HG02973 (cell line): ENCODE data around the gene DLEC1.
A peak's percentile ranks its signal among the peaks of the same experiment; 100 is the strongest.

Experiments used
- ATAC-seq: cut with Tn5 transposase; IDR thresholded peaks from one replicate; pipeline ENCODE4 v1.9.1; 2021; ENCODE audit warnings: moderate library complexity; ENCODE audit not compliant: unreplicated experiment

DLEC1 gene

GRCh38 chr3:38102444-38102814 lies 63.4 kb downstream of the DLEC1 start:
- no peak for ATAC-seq

GRCh38 chr3:38105525-38105924 lies 66.5 kb downstream of the DLEC1 start:
- ATAC-seq: no peak

GRCh38 chr3:38107911-38108648 lies 69.1 kb downstream of the DLEC1 start:
- no peak for ATAC-seq

- no peak for ATAC-seq
Observed at GRCh38 chr3:38108649-38109579, 69.9 kb downstream of the DLEC1 start.

GRCh38 chr3:38109580-38110313 lies 70.7 kb downstream of the DLEC1 start:
- no peak for ATAC-seq

GRCh38 chr3:38110314-38111050 lies 71.5 kb downstream of the DLEC1 start:
- no peak for ATAC-seq

- ATAC-seq: no peak
Observed at GRCh38 chr3:38111201-38111600, 72.2 kb downstream of the DLEC1 start.

- no peak for ATAC-seq
Observed at GRCh38 chr3:38111696-38112377, 72.8 kb downstream of the DLEC1 start.

- no peak for ATAC-seq
Observed at GRCh38 chr3:38112378-38112761, 73.4 kb downstream of the DLEC1 start.

GRCh38 chr3:38114052-38114874 lies 75.3 kb downstream of the DLEC1 start:
- ATAC-seq: no peak

- no peak for ATAC-seq
Observed at GRCh38 chr3:38114875-38115644, 76.1 kb downstream of the DLEC1 start.

- no peak for ATAC-seq
Observed at GRCh38 chr3:38115645-38116427, 76.8 kb downstream of the DLEC1 start.

GRCh38 chr3:38116471-38117162 lies 77.6 kb downstream of the DLEC1 start:
- ATAC-seq: no peak

- no peak for ATAC-seq
Observed at GRCh38 chr3:38117163-38117716, 78.2 kb downstream of the DLEC1 start.

GRCh38 chr3:38117748-38118420 lies 78.9 kb downstream of the DLEC1 start:
- peak; percentile 80 for ATAC-seq
